C4-2B (cell line): Measurements from ENCODE around the gene AGAP1.

Source experiments
- ZFX ChIP-seq: fragments of 450-650 bp; IDR thresholded peaks from 2 replicates; pipeline ENCODE4 v1.6.1; 2017
- TF ChIP-seq, protein P1 (sequence below): fragments of 450-650 bp; conservative IDR thresholded peaks from 2 replicates; pipeline ENCODE4 v1.5.1; 2017; ENCODE audit warnings: mild to moderate bottlenecking

DNA sequence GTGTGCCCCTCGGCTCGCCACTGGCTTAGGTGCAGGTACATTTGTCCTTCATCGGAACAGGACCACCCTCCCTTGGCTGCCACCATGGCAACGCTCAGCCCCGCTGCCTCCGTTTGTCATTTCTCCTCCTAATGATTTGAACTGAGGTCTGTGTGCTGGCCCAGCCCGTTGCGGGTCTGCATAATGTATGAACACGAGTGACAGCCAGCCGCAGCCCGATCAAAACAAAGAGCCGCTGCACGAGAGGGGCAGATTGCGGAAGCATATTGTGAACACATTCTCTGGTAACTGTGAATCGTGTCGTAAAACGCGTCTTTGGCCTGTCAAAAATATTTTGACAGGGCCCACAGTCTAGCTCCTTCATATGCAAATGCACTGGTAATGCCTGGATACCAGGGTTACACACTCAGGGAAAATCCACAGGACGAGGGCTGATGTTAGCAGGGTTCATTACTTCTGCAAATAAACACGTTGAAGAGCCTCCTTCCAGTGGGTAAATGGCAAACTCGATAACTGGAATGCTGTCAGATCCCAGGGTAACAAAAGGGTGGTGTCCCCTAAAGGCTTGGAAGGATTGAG is 137.0 kb downstream of the AGAP1 start:
- TF ChIP-seq, protein P1, sequence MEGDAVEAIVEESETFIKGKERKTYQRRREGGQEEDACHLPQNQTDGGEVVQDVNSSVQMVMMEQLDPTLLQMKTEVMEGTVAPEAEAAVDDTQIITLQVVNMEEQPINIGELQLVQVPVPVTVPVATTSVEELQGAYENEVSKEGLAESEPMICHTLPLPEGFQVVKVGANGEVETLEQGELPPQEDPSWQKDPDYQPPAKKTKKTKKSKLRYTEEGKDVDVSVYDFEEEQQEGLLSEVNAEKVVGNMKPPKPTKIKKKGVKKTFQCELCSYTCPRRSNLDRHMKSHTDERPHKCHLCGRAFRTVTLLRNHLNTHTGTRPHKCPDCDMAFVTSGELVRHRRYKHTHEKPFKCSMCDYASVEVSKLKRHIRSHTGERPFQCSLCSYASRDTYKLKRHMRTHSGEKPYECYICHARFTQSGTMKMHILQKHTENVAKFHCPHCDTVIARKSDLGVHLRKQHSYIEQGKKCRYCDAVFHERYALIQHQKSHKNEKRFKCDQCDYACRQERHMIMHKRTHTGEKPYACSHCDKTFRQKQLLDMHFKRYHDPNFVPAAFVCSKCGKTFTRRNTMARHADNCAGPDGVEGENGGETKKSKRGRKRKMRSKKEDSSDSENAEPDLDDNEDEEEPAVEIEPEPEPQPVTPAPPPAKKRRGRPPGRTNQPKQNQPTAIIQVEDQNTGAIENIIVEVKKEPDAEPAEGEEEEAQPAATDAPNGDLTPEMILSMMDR: no peak
- TF ChIP-seq ZFX: no peak
